Measurements from ENCODE around the gene SALL3.

SALL3 gene

DNA sequence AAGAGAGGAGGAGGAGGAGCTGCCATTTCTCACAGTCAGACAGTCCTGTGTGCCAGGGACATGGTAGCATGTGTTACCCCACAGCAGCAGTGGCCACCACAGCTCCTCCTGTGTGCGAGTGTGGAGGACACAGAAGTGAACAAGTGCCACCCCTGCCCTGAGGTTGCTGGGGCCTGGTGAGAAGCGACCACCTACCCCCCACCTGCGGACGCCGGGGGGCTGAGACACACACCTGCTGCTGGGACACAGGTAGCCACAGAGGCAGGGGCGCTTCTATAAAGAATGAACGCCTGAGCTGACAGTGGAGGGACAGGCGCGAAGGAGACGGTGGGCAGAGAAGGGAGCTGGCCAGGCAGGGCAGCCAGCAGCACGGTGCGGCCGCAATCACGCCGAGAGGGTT lies 32.3 kb upstream of the SALL3 start:
- TF ChIP-seq ZNF18 (tag by site-specific recombination; IDR thresholded peaks at IDR 0.05) = no peak
- TF ChIP-seq, protein P1, sequence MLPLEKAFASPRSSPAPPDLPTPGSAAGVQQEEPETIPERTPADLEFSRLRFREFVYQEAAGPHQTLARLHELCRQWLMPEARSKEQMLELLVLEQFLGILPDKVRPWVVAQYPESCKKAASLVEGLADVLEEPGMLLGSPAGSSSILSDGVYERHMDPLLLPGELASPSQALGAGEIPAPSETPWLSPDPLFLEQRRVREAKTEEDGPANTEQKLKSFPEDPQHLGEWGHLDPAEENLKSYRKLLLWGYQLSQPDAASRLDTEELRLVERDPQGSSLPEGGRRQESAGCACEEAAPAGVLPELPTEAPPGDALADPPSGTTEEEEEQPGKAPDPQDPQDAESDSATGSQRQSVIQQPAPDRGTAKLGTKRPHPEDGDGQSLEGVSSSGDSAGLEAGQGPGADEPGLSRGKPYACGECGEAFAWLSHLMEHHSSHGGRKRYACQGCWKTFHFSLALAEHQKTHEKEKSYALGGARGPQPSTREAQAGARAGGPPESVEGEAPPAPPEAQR (tag by site-specific recombination; IDR thresholded peaks at IDR 0.05) = no peak
- TF ChIP-seq ZNF335 (tag by site-specific recombination; conservative IDR thresholded peaks at IDR 0.05) = no peak
- TF ChIP-seq KLF9 (tag by site-specific recombination; IDR thresholded peaks at IDR 0.05; ENCODE audit: low read depth) = no peak
- TF ChIP-seq ZNF214 (tag by site-specific recombination; IDR thresholded peaks at IDR 0.05; ENCODE audit: borderline replicate concordance) = no peak
- no peak for TF ChIP-seq ZNF530 (tag by site-specific recombination; IDR thresholded peaks at IDR 0.05; ENCODE audit: low read depth)
- no peak for TF ChIP-seq ZNF548 (tag by site-specific recombination; IDR thresholded peaks at IDR 0.05)
- no peak for TF ChIP-seq ZNF274 (IDR thresholded peaks at IDR 0.05; ENCODE audit: low read length)
- no peak for TF ChIP-seq ZNF274 (tag by site-specific recombination; IDR thresholded peaks at IDR 0.05; ENCODE audit: borderline replicate concordance)
- no peak for TF ChIP-seq SCRT1 (tag by site-specific recombination; IDR thresholded peaks at IDR 0.05; ENCODE audit: borderline replicate concordance)
- Histone ChIP-seq H3K4me1 (ENCODE audit: control insufficient read depth, insufficient read depth, low read length) (no peaks in the 10 kb centered on the region), H3K36me3 (ENCODE audit: control insufficient read depth in 2 of 2, insufficient read depth in 1 of 2, low read length in 2 of 2) (no peaks in the 10 kb centered on the region), H3K27ac (ENCODE audit: extremely low read depth, low read depth, low read length) (no peak overlapping the region), H3K4me3 (ENCODE audit: low read depth, low read length) (no peak overlapping the region), H3K9me3 (ENCODE audit: control insufficient read depth, insufficient read depth, low read depth, low read length) (no peaks in the 10 kb centered on the region)
- CTCF ChIA-PET = interaction anchor here (0.8 kb wide), 1 partner anchor 177 kb away, joined by 3 read pairs; no protein-coding TSS in a partner anchor
- POLR2A ChIA-PET = no interaction called here

DNA sequence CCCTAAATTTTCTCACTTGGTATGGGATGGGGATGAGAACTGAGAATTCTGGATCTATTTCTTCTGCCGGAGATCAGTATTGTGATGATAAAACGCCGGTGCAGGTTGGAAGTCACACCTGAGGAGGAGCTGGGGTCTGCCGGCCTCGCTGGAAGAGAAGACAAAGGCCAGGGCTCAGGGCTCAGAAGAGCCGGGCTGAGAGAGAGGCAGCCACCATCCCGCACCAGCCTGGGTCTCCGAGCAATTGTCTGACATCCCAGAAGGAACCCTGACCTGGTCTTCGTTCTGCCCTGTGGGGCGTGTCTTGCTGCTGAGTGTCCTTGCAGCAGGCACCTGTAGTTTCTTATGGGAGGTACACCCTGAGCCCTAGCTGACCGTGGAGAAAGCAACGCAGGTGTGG lies 31.4 kb upstream of the SALL3 start:
- CTCF ChIA-PET = no interaction called here
- no peaks in the 10 kb centered on the region for H3K36me3 ChIP-seq (ENCODE audit: control insufficient read depth in 2 of 2, insufficient read depth in 1 of 2, low read length in 2 of 2)
- H3K27ac ChIP-seq (ENCODE audit: extremely low read depth, low read depth, low read length) = no peak overlapping the region
- no peaks in the 10 kb centered on the region for H3K4me1 ChIP-seq (ENCODE audit: control insufficient read depth, insufficient read depth, low read length)
- H3K4me3 ChIP-seq (ENCODE audit: low read depth, low read length) = no peak overlapping the region
- POLR2A ChIA-PET = no interaction called here
- TF ChIP-seq ZNF707 (tag by site-specific recombination; IDR thresholded peaks at IDR 0.05) (no peak), ZNF302 (tag by site-specific recombination; IDR thresholded peaks at IDR 0.05; ENCODE audit: low read depth) (no peak), ZNF426 (tag by site-specific recombination; IDR thresholded peaks at IDR 0.05) (no peak), ZNF248 (tag by site-specific recombination; IDR thresholded peaks at IDR 0.05) (no peak), MEIS1 (CRISPR knock-in tag; IDR thresholded peaks at IDR 0.05; ENCODE audit: borderline replicate concordance) (no peak), ZNF544 (tag by site-specific recombination; IDR thresholded peaks at IDR 0.05) (no peak), ZBTB44 (tag by site-specific recombination; IDR thresholded peaks at IDR 0.05) (no peak), ZFHX2 (tag by site-specific recombination; conservative IDR thresholded peaks at IDR 0.05) (no peak), KLF9 (tag by site-specific recombination; IDR thresholded peaks at IDR 0.05; ENCODE audit: low read depth) (no peak), ZNF354C (tag by site-specific recombination; IDR thresholded peaks at IDR 0.05; ENCODE audit: borderline replicate concordance, low read depth) (no peak), KLF10 (tag by site-specific recombination; IDR thresholded peaks at IDR 0.05) (no peak), KLF7 (tag by site-specific recombination; IDR thresholded peaks at IDR 0.05; ENCODE audit: borderline replicate concordance) (no peak), ZNF701 (tag by site-specific recombination; IDR thresholded peaks at IDR 0.05) (no peak), KLF8 (tag by site-specific recombination; IDR thresholded peaks at IDR 0.05) (no peak), TRIM28 (IDR thresholded peaks at IDR 0.05; ENCODE audit: borderline replicate concordance, low read length) (no peak), ZBTB17 (tag by site-specific recombination; IDR thresholded peaks at IDR 0.05) (no peak), ZNF169 (tag by site-specific recombination; IDR thresholded peaks at IDR 0.05) (no peak)
- no peaks in the 10 kb centered on the region for H3K9me3 ChIP-seq (ENCODE audit: control insufficient read depth, insufficient read depth, low read depth, low read length)
